Measurements from ENCODE around the gene CD55. TPM values are rescaled to one million over a fixed set of nuclear protein-coding genes. Genes with fewer than 3 reads are reported as not detected.

Gene CD55
- total and polyA plus RNA-seq, 8 donors = 8.1 to 168 (median 25.6) TPM

DNA sequence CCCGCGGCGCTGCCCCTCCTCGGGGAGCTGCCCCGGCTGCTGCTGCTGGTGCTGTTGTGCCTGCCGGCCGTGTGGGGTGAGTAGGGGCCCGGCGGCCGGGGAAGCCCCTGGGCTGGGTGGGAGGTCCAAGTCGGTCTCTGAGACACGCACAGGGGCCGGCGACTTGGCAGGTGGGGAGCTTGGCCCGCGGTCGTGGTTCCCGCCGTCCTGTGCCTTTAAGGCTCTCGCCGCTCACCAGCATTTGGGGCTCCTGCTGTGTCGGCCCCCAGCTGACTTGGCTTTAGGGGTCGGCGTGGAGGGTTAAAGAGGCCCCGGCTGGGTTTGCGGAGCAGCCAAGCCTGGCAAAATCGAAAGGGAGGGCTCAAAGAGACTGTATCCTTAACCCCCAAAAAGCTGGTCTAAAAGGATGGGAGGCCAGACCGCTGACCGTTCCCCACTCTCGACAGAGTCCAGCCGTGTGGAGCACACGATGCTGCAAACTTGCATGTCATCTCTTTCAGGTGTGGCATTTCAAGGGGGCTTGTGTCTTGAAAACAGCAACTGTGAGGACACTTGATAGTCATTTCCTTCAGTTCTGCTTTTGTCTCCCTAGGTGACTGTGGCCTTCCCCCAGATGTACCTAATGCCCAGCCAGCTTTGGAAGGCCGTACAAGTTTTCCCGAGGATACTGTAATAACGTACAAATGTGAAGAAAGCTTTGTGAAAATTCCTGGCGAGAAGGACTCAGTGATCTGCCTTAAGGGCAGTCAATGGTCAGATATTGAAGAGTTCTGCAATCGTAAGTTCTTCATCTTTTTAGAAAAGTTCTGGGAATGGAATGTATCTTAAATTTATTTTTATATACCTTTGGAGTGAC lies 540 bp downstream of the CD55 start:
- Histone ChIP-seq H3K4me3 (peak overlapping the region; percentile 69 to 91 (median 75)), H3K27ac (peak overlapping the region; percentile 87 to 97 (median 94)), H3K9me3 (no peaks in the 10 kb centered on the region), H3K27me3 (no peaks in the 10 kb centered on the region), H3K36me3 (peaks cover 7 to 34% (median 18%) of the 10 kb centered on the region in 4 donors), H3K4me1 (peaks cover 12 to 52% (median 28%) of the 10 kb centered on the region in 4 donors)
- intact Hi-C loops (cut with DNase I; ENCODE audit: low total_unique reads) = no loop called here
- WGBS, 5 donors = 2% methylated on average over 24 to 37 of the region's 37 CpGs
- TF ChIP-seq EP300 (IDR thresholded peaks at IDR 0.05) = no peak
- TF ChIP-seq POLR2AphosphoS5 (IDR thresholded peaks at IDR 0.05) = peak in 1 of 3 donors; percentile 3
- DNase-seq = no peak

DNA sequence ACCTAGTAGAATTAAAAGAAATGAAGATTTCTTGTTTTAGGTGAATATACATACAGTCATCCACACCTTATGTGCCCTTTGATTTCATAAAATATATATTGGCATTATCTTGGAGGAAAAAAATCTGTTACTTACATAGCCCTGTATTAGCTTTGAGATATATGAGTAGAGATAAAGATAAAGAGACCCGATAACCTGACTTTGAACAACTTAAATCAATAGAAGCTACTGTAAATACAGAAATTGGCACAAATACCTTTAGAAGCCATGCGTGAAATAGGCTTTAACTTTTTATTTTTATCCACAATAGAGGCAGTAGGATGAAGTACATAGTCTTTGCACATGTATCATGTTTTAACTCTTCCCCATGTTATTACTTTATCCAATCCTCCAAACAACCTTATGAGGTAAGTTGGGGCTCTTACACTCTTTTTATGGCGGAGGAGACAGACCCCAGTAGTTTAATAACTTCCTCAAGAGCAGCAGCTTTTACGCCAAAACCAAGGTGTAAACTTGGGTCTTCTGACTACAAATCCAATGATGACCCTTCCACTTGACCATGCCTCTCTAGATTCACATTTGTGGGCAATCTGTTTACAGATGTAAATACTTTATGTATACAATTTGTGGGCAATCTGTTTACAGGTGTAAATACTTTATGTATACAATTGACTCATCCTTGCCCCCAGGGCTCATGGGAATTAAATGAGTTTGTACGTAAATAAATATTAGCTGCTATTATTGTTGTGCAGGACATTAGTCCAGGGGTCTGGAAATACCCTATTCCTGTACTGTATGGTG lies 2.1 kb downstream of the CD55 start:
- Histone ChIP-seq H3K36me3 (peaks cover 20 to 50% (median 34%) of the 10 kb centered on the region in 4 donors), H3K27ac (no peak overlapping the region), H3K4me1 (peaks cover 6 to 36% (median 20%) of the 10 kb centered on the region in 4 donors), H3K27me3 (no peaks in the 10 kb centered on the region), H3K4me3 (peak overlapping the region in 3 of 4 donors; percentile 2 to 75 (median 69)), H3K9me3 (no peaks in the 10 kb centered on the region)
- TF ChIP-seq POLR2A (IDR thresholded peaks at IDR 0.05) = no peak
- TF ChIP-seq, protein P1, sequence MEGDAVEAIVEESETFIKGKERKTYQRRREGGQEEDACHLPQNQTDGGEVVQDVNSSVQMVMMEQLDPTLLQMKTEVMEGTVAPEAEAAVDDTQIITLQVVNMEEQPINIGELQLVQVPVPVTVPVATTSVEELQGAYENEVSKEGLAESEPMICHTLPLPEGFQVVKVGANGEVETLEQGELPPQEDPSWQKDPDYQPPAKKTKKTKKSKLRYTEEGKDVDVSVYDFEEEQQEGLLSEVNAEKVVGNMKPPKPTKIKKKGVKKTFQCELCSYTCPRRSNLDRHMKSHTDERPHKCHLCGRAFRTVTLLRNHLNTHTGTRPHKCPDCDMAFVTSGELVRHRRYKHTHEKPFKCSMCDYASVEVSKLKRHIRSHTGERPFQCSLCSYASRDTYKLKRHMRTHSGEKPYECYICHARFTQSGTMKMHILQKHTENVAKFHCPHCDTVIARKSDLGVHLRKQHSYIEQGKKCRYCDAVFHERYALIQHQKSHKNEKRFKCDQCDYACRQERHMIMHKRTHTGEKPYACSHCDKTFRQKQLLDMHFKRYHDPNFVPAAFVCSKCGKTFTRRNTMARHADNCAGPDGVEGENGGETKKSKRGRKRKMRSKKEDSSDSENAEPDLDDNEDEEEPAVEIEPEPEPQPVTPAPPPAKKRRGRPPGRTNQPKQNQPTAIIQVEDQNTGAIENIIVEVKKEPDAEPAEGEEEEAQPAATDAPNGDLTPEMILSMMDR (IDR thresholded peaks at IDR 0.05) = no peak
- 63 to 69% (median 69%) methylated on average over 5 of the region's 5 CpGs for WGBS, 5 donors
- intact Hi-C loops (cut with DNase I; ENCODE audit: low total_unique reads) = no loop called here
- DNase-seq = no peak

DNA sequence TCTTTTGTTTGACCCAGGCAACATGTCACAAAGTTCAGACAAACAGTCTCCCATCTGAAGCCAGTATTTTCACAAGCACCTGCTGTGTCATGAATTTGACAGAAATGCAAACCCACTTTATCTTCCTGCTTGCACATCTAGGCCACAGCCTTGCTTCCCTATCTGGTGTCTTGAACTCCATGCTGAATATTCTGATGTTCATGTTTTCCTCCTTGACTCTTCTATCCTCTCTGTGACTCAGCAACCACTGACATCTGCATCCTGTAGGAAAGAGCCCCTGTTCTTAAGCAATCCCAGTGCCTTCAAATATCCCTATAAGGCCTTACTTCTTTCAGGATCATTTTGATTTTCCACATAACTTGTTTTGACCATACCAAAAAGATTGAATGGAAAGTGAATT lies 6.5 kb downstream of the CD55 start:
- DNase-seq = no peak
- H3K27me3 ChIP-seq = no peaks in the 10 kb centered on the region
- TF ChIP-seq, protein P1 (IDR thresholded peaks at IDR 0.05) = no peak
- TF ChIP-seq POLR2AphosphoS5 (IDR thresholded peaks at IDR 0.05) = no peak
- TF ChIP-seq EP300 (IDR thresholded peaks at IDR 0.05) = no peak
- TF ChIP-seq POLR2A (IDR thresholded peaks at IDR 0.05) = no peak
- H3K9me3 ChIP-seq = no peaks in the 10 kb centered on the region
- no peak overlapping the region for H3K4me3 ChIP-seq
- H3K4me1 ChIP-seq = peaks cover 0 to 18% (median 9%) of the 10 kb centered on the region in 4 donors
- H3K27ac ChIP-seq = no peak overlapping the region
- H3K36me3 ChIP-seq = peaks cover 21 to 92% (median 68%) of the 10 kb centered on the region in 4 donors
- intact Hi-C loops (cut with DNase I; ENCODE audit: low total_unique reads) = no loop called here

DNA sequence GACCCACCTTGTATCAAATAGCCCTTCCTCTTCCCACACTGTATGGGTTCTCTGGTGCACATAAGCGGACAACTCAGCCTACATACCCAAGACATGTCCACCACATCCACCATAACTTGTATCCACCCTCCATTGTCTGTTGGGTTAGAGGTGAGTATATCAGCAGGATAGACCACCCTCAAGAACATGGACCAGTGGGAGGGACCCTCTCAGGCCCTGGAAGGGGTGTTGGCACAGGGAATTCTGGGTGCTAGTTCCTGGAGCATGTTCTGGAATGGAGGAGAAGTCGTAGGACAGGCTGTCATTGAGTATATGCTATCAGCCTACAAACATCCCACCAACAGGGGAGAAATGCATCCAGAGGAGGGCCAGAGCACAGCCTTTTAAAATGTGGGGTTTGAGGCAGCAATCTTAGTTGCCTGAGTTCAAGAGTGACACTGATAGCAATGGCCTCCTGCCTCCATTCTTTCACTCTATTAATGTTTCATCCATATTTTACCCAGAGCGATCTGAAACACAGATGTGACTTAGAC lies 7.5 kb downstream of the CD55 start:
- DNase-seq = no peak
- H3K9me3 ChIP-seq = peaks cover 0 to 6% (median 1%) of the 10 kb centered on the region in 4 donors
- 94 to 99% (median 98%) methylated on average over 3 of the region's 3 CpGs for WGBS, 5 donors
- peaks cover 21 to 97% (median 74%) of the 10 kb centered on the region in 4 donors for H3K36me3 ChIP-seq
- peaks cover 0 to 8% (median 2%) of the 10 kb centered on the region in 4 donors for H3K4me1 ChIP-seq
- H3K27me3 ChIP-seq = no peaks in the 10 kb centered on the region
- TF ChIP-seq, protein P1 (IDR thresholded peaks at IDR 0.05) = no peak
- TF ChIP-seq POLR2A (IDR thresholded peaks at IDR 0.05) = no peak
- no peak for TF ChIP-seq POLR2AphosphoS5 (IDR thresholded peaks at IDR 0.05)
- no peak for TF ChIP-seq EP300 (IDR thresholded peaks at IDR 0.05)
- intact Hi-C loops (cut with DNase I; ENCODE audit: low total_unique reads) = no loop called here
- H3K27ac ChIP-seq = no peak overlapping the region
- H3K4me3 ChIP-seq = no peak overlapping the region
